Kidney capillary endothelial cell (primary cell): ENCODE measurements around the gene SFI1.
"Not testable (repeated sequence)": the region's sequence is repeated elsewhere in the genome, so short reads cannot be mapped to it uniquely, and the experiment has no call there.

Experiments used
- DNase-seq: peaks from one replicate; pipeline ENCODE4 v3.0.0-alpha.2; 2018; ENCODE audit warnings: low spot score

SFI1 gene, protein sequence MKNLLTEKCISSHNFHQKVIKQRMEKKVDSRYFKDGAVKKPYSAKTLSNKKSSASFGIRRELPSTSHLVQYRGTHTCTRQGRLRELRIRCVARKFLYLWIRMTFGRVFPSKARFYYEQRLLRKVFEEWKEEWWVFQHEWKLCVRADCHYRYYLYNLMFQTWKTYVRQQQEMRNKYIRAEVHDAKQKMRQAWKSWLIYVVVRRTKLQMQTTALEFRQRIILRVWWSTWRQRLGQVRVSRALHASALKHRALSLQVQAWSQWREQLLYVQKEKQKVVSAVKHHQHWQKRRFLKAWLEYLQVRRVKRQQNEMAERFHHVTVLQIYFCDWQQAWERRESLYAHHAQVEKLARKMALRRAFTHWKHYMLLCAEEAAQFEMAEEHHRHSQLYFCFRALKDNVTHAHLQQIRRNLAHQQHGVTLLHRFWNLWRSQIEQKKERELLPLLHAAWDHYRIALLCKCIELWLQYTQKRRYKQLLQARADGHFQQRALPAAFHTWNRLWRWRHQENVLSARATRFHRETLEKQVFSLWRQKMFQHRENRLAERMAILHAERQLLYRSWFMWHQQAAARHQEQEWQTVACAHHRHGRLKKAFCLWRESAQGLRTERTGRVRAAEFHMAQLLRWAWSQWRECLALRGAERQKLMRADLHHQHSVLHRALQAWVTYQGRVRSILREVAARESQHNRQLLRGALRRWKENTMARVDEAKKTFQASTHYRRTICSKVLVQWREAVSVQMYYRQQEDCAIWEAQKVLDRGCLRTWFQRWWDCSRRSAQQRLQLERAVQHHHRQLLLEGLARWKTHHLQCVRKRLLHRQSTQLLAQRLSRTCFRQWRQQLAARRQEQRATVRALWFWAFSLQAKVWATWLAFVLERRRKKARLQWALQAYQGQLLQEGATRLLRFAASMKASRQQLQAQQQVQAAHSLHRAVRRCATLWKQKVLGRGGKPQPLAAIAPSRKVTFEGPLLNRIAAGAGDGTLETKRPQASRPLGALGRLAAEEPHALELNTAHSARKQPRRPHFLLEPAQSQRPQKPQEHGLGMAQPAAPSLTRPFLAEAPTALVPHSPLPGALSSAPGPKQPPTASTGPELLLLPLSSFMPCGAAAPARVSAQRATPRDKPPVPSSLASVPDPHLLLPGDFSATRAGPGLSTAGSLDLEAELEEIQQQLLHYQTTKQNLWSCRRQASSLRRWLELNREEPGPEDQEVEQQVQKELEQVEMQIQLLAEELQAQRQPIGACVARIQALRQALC

DNA sequence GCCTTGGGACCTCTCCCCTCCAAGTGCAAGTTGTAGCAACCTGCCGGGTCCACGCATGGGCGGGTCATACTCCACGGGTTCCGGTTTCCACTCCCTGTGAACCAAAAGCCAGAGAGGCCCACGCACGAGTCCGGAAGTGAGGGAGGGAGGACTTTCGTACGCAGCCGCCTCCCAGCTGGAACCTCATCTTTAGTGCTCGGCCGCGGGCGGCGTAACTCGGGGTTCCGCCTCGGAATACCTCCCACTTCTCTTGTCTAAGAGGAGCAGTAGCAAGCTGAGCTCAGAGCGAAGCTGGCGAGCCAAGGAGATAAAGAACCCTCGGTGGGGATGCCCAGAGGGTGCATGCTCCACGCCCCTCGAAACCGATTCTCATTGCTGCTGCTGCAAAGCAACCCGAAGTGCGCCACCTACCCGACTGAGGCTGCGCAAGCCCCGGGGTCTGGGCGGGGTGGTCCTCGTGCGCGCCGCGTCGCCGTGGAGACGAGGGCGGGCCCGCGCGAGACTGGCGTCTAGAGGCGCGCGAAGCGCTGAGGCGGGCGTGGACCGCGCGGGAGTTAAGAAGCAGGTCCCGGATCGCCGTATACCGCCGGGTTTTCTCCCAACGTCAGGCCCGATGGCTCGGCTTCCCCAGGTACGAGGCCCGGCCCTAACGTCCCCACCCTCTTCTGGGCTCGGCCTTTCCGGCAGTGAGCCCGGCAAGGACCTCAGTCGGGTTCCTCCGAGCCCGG lies at the start of gene SFI1:
SFI1 (plus strand) TSS at position 530 of the 728 bp plus-strand sequence. CDS start 11,749 bp downstream, outside the sequence.
- peak; percentile 85 for DNase-seq

DNA sequence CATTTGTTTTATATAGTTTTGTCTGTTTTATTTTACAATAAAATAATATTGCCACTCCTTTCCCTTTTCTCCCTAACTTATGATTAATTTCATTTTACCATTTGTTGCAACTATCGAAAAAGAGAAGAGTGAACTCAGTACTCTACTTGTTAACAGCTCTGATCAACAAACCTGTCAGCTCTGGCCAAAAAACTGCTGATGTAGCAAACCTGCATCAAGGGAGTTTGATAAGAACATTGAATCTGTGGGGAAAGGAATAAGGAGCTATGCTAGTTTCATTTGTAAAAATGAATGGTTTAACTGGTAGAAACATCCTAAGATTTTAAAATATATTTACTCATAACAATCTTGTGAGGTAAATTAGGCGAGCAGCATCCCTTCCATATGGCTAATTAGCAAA lies 49.6 kb upstream of the SFI1 start:
- DNase-seq, result no peak

DNA sequence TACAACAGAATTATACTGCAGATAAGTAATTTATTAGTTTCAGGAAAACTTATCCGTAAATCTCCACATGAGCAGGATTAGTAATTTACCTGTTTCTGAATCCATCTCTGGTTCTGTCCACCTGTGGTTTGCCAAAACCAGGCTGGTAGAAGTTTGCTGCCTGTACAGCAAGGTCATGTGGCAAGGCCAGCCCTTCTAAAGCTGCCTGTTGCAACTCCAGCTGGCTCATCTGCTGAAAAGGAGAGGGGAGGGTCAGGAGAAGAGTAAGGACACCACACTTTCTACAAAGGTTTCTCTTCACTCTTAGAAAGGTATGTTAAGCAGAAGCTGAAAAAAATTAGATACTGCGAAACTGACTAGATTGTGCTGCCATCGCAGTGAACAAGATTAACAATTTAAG lies 49.0 kb upstream of the SFI1 start:
- no peak for DNase-seq

DNA sequence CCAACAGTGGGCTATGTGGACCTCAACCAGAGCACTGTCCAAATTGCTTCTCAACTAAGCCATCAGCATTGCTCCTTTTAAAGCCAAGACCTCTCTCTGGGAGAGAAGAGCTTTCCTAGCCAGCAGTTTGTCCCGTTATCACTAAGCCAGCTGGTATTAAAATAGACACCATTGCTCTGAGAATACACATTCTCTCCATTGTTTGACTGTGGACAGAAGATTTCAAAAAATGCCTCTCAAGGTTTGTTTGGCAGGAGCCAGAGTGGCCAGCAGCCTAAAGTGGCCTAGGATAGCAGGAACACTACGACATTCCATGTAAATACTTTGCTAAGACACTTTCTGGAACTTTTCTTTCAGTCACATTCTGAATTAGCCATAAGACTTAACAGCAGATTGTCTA lies 48.0 kb upstream of the SFI1 start:
- no peak for DNase-seq

DNA sequence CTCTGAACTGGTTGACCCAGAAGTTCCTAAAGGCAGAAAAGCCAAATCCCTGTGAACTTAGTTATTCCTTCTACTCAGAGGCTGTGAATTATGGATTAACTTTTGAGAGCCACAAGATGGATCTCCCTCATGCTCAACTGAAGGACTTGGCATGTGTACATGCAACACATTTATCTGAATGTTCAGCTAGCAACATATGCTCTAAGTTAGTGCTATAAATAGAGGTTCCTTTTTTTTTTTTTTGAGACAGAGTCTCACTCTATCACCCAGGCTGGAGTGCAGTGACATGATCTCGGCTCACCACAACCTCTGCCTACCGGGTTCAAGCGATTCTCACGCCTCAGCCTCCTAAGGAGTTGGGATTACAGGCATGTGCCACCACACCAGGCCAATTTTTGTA lies 46.8 kb upstream of the SFI1 start:
- no peak for DNase-seq

DNA sequence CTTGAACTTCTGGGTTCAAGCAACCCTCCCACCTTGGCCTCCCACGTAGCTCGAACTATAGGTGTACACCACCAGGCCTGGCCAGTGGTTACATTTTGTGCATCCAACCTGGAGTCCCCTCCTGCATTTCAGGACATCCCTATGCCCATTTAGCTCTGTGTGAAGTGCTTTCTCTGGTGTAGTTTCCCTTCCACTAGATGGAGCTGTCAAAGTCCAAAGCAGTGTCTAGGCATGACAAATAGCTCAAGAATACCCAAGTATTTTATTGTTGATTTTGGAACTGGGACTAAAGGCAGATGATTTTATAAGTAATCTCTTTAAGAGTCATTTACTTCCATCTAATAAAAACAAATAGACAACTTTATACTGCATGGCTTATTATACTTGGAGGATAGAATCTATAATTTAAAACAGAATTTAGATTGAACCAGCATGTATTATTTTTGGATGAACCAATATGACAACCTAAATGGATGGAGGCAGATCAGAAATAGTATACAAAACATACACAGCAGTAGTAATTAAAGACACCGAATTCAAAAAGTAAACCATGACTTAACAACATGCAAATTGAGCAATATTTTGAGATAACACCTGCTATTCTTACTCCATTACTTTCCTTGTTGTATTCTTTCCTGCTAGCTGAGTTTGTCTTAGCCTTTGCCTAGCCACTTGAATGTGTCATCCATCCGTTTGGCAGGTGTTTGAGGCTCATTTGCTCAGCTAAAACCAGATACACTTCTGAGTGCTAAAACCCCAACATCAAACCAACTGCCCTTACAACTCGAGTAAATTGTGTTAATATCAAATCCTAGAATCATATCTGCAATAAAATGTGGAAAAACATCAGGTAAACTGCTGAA lies 44.4 kb upstream of the SFI1 start:
- DNase-seq, result peak; percentile 26

DNA sequence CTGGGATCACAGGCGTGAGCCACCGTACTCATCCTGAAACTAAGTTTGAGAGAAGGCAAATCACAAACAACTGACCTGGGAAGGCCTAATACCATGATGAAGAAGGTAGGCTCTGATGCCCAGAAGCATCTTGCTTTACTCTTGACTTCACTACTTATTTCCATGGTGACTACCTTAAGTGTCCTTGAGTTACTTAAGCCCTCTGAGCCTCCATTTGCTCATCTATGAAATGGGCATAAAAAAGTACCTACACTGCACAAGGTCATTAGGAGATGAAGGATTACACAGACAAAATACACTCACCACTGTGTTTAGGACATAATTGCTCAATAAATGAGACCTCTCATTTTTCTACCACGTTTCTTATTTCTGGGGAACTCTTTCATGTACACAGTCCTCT lies 34.6 kb upstream of the SFI1 start:
- no peak for DNase-seq

DNA sequence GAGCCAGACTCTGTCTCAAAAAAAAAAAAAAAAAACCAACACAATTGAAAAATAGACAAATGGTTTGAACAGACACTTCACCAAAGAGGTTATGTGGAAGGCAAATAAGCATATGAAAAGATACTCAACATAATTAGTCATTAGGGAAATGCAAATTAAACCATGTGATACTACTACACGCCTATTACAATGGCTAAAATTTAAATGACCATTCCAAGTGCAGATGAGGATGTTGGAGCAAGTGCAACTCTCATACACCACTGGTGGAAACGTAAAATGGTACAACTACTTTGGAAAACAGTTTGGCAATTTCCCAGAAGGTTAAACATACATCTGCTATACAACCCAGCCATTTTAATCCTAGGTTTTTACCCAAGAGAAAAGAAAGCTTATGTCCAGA lies 31.0 kb upstream of the SFI1 start:
- no peak for DNase-seq

DNA sequence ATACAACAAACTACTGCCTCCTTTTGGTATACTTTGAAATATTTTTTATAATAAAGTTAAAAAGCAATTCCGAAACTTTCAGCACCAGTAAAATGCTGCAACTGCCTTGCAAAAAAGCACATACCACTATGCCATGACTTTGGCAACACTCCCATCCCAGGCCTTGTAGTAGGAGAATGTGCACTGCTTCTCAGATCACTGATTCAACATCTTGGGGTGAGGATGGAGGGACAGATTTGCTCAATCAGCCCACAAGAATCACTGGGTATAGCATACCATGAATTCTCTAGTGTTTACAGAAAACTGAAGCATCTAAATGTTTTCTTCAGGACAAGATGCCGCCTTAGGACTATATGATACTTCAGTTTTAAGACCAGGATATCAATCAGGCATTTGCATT lies 21.6 kb upstream of the SFI1 start:
- DNase-seq, result no peak

DNA sequence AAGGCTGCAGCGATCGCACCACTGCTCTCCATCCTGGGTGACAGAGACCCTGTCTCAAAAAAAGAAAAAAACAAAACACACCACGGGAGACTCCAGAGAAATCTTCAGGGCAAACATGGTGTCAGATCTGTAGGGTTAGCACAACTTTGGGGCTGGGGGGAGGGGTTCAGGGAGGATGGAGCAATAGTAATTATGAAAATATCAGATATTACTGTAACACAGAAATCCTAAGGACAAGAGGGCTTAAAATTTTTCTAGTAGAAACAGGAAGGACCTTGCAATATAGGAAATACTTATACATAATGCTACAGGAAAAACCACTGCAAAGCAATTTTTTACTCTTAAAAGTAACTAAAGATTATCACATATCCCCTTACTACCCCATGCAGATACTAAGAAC lies 20.5 kb upstream of the SFI1 start:
- no peak for DNase-seq

DNA sequence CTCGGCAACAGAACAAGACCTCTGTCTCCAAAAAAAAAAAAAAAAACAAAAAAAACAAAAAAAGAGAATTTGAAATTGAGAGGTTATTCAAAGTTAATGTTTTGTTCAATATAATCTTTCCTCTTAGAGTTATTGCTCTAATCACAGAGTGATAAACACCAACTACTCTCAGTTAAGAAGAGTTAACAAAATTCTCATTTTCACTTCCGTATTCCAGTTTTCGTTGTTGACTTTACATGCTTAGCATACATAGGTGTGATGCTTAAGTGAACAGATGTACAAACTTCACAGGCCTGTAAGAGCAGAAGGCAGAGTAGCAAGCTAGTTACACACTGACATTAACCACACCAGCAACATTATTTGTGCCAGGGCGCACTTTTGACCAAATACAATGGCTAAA lies 19.0 kb upstream of the SFI1 start:
- DNase-seq, result no peak

DNA sequence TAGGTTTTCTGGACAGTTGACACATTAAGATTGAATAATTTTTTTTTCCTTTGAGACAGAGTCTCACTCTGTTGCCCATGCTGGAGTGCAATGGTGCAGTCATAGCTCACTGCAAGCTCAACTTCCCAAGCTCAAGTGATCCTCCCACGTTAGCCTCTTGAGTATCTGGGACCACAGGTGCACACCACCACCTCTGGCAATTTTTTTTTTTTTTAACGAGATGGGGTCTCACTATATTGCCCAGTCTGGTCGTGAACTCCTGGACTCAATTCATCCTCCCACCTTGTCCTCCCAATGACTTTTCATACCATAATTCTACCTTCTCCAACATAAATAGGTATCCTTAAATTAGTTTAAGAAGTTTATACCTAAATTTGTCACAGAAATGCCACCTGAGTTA lies 15.2 kb upstream of the SFI1 start:
- DNase-seq, result no peak

DNA sequence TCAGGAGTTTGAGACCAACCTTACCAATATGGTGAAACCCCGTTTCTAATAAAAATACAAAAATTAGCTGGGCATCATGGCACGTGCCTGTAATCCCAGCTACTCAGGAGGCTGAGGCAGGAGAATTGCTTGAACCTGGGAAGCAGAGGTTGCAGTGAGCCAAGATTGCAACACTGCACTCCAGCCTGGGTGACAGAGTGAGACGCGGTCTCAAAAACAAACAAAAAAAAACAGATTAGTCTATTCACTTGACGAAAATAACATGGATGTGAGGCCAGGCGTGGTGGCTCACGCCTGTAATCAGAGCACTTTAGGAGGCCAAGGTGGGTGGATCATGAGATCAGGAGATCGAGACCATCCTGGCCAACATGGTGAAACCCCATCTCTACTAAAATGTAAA lies 13.9 kb upstream of the SFI1 start:
- not testable (repeated sequence) for DNase-seq

DNA sequence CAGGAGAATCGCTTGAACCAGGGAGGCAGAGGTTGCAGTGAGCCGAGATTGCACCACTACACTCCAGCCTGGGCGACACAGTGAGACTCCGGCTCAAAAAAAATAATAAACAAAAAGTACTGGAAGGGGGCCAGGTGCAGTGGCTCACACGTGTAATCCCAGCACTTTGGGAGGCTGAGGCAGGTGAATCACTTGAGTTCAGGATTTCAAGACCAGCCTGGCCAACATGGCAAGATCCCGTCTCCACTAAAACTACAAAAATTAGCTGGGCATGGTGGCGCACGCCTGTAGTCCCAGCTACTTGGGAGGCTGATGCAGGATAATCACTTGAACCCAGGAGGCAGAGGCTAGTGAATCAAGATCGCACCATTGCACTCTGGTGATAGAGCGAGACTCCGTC lies 10.0 kb upstream of the SFI1 start:
- DNase-seq, result not testable (repeated sequence)

DNA sequence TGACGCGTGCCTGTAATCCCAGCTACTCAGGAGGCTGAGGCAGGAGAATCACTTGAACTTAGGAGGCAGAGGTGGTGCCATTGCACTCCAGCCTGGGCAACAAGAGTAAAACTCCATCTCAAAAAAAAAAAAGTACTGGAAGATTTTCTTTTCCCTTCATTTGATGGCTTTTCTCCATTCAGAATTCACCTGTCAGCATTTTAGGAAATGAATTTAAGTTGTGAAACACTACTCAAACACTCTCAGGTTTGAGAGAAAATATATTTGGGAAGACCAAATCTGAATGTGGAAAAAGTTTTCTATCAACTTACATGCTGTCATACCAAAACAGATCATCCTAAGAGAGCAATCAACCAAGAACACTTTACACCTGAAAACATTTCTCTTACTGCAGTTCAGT lies 9.4 kb upstream of the SFI1 start:
- DNase-seq, result no peak

DNA sequence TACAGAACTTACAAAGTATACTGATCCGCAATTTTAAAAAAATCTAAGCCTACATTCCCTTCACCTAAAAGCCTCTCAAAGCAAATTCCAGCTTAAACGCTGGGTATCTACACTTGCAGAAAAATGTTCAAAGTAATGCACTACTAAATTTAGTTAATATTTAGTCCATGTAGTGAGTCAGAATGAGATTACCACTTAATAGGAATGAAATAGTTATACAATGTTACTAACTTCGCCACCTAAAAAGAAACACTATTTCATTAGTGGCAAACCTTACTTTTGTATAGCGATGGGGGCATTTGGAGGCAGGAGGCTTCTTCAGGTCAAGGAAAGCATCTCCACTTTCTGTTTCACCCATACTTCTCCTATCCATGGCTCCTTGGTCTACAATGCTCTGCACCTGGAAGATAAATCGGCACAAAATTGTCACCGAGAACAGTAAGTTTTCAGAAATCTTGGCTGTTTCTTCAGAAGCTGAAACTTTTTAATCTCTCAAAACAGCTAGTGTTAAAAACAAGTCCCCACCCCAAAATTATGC lies 7.9 kb upstream of the SFI1 start:
- no peak for DNase-seq

DNA sequence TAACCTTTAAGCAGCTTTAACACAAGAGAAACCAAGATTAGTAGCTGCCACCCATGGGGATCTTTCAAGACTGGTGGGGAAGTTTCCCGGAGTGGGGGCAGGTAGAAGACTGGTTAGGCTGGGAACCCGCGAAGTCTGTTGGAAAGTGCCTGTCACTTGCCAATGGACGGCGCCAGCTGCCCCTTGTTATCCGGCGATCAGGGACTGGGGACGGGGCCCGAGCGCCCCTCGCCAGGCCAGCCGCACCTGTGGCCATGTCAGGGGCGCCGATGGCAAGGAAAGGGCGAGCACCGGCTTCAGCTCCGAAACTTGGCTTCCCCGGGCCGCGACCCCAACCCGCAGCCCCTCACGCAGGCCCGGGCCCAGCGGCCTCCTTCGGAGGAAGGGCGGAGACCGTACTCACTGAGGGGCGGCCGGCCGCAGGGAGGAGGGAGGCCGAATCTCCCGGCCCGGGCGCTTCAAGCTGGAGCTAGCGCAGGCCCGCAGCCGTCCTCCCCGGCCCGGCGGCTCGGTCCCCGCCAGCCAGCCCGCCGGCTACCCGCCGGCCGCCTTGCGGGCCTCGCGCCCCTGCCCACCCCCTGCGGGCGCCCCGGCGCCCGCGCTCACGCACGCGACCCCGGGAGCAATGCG lies 7.2 kb upstream of the SFI1 start:
- no peak for DNase-seq

DNA sequence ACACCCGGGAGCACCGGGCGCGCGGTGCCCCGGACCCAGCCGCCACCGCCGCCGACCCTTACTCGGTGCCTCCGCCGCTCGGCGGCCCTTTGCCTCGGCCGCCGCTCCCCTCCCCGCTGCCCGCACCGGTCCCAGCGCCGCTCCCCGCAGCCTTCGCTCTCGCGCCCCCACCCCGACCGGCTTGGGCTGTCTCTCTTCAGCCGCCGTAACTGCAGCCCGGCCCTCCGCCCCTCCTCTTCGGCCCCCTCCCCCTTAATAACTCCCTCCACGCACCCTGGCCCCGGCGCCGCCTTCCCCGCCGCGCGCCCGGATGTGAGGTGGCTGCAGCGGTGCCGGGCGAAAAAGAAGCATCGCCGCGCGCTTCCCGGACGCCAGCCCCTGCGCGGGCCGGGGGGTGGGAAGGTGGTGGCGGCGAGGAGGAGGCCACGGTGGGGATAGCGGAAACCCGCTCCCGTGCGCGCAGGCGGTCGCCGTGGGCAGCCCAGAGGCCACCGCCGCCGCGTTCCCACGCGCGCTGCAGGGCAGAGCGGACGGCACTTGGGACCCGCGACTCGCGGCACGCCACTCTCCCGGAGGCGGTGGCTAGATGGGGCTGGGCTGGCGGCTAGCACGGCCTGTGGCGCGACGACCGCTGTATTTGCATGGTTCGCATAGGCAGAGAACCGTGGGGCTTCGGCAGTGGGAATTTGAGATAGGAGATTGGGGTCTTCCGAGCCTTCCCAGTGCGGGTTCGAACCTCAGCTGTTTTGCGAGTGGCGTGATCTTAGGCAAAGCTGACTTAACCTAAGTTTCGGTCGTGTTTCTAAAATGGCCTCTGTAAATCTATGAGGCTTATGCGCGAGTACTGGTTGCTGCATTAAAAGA lies 6.5 kb upstream of the SFI1 start, which contains the start of gene EIF4ENIF1:
EIF4ENIF1 (minus strand) TSS at position 211 of the 864 bp plus-strand sequence. CDS start 1,124 bp downstream, outside the sequence.
- DNase-seq, result peak; percentile 73

DNA sequence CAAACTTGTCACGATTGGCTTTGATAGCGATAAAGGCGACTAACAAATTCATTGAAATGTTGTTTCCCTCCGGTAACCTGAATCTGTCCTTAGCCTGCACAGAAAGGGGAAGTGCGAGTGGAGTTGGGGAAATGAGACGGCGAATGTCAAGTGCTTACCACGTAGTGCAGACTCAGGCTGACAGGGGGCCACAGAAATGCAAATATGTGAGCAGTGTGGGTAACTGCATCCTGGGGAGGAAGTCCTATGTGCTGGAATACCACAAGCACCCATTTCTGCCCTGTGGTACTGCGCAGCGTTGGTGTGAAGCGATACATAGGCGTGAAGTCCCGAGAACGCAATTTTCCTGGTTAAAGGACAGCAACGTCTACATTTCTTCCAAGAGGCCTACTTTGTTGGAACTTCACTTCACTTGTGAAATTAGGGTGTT lies 5.8 kb upstream of the SFI1 start:
- DNase-seq, result no peak
